SIG-M5 (cell line): ENCODE data around the gene CD300E.
"Not testable (repeated sequence)": the region's sequence is repeated elsewhere in the genome, so short reads cannot be mapped to it uniquely, and the experiment has no call there.

Experiments used
- DNase-seq: peaks from one replicate; lab custom pipeline; 2025; lab: John Stamatoyannopoulos, UW

The CD300E gene

GRCh38 chr17:74635418-74635817 is 11.9 kb upstream of the CD300E start:
- DNase-seq: no peak

- DNase-seq: no peak
Observed at GRCh38 chr17:74633326-74633725, 9.8 kb upstream of the CD300E start.

- DNase-seq: no peak
Observed at GRCh38 chr17:74632617-74633016, 9.1 kb upstream of the CD300E start.

GRCh38 chr17:74631468-74632450 is 8.2 kb upstream of the CD300E start:
- peak; percentile 84 for DNase-seq

- DNase-seq: not testable (repeated sequence)
Observed at GRCh38 chr17:74630251-74630650, 6.7 kb upstream of the CD300E start.

- DNase-seq: no peak
Observed at GRCh38 chr17:74625661-74626060, 2.1 kb upstream of the CD300E start.

GRCh38 chr17:74624131-74624530 is 593 bp upstream of the CD300E start:
- DNase-seq: no peak

- DNase-seq: no peak
Observed at GRCh38 chr17:74619077-74619673, 4.4 kb downstream of the CD300E start.

- DNase-seq: no peak
Observed at GRCh38 chr17:74618451-74618850, 5.1 kb downstream of the CD300E start.

GRCh38 chr17:74616696-74617095 is 6.8 kb downstream of the CD300E start:
- DNase-seq: no peak

GRCh38 chr17:74612046-74612445 is 11.5 kb downstream of the CD300E start:
- no peak for DNase-seq

GRCh38 chr17:74610108-74610507 is 13.4 kb downstream of the CD300E start:
- DNase-seq: no peak

- DNase-seq: no peak
Observed at GRCh38 chr17:74608511-74608910, 15.0 kb downstream of the CD300E start.

GRCh38 chr17:74607221-74607620 is 16.3 kb downstream of the CD300E start:
- DNase-seq: no peak

GRCh38 chr17:74606050-74606449 is 17.5 kb downstream of the CD300E start:
- no peak for DNase-seq

GRCh38 chr17:74605361-74605760 is 18.2 kb downstream of the CD300E start:
- DNase-seq: no peak

GRCh38 chr17:74604761-74605160 is 18.8 kb downstream of the CD300E start:
- no peak for DNase-seq

- no peak for DNase-seq
Observed at GRCh38 chr17:74604200-74604599, 19.3 kb downstream of the CD300E start.

- no peak for DNase-seq
Observed at GRCh38 chr17:74603746-74604145, 19.8 kb downstream of the CD300E start.

GRCh38 chr17:74603037-74603635 is 20.4 kb downstream of the CD300E start:
- no peak for DNase-seq

- DNase-seq: no peak
Observed at GRCh38 chr17:74601944-74602572, 21.5 kb downstream of the CD300E start.

- DNase-seq: peak; percentile 46
Observed at GRCh38 chr17:74599448-74599939, 24.0 kb downstream of the CD300E start.
